SIG-M5 treated with dmso at 0.1 percent for 504 hours (cell line): ENCODE data around the gene EOLA2.
"Not testable (repeated sequence)": the region's sequence is repeated elsewhere in the genome, so short reads cannot be mapped to it uniquely, and the experiment has no call there.

Source experiments
- DNase-seq: peaks from one replicate; lab custom pipeline; 2025; ENCODE audit not compliant: unreplicated experiment; lab: John Stamatoyannopoulos, UW

The EOLA2 gene

GRCh38 chrX:149933547-149933946, 4.7 kb downstream of the EOLA2 start:
- not testable (repeated sequence) for DNase-seq

- DNase-seq: not testable (repeated sequence)
Observed at GRCh38 chrX:149932970-149933369, 5.3 kb downstream of the EOLA2 start.

GRCh38 chrX:149932150-149932549, 6.1 kb downstream of the EOLA2 start:
- not testable (repeated sequence) for DNase-seq

- DNase-seq: not testable (repeated sequence)
Observed at GRCh38 chrX:149931355-149931754, 6.9 kb downstream of the EOLA2 start.

GRCh38 chrX:149929400-149929799, 8.9 kb downstream of the EOLA2 start, which contains the start of gene HSFX4:
Gene HSFX4, plus strand, starts transcription at chrX:149929573. Its CDS starts 72 bp downstream, at chrX:149929645.
- DNase-seq: not testable (repeated sequence)

- not testable (repeated sequence) for DNase-seq
Observed at GRCh38 chrX:149928635-149929034, 9.7 kb downstream of the EOLA2 start.

- DNase-seq: not testable (repeated sequence)
Observed at GRCh38 chrX:149927964-149928258, 10.4 kb downstream of the EOLA2 start.

- not testable (repeated sequence) for DNase-seq
Observed at GRCh38 chrX:149927245-149927963, 10.9 kb downstream of the EOLA2 start.

GRCh38 chrX:149924434-149924833, 13.9 kb downstream of the EOLA2 start:
- not testable (repeated sequence) for DNase-seq

GRCh38 chrX:149923836-149924235, 14.5 kb downstream of the EOLA2 start:
- DNase-seq: not testable (repeated sequence)

GRCh38 chrX:149916745-149917392, 21.4 kb downstream of the EOLA2 start:
- DNase-seq: no peak

- DNase-seq: no peak
Observed at GRCh38 chrX:149910178-149910695, 28.1 kb downstream of the EOLA2 start.

GRCh38 chrX:149909324-149910177, 28.7 kb downstream of the EOLA2 start:
- DNase-seq: no peak

GRCh38 chrX:149908727-149909126, 29.6 kb downstream of the EOLA2 start:
- DNase-seq: no peak

GRCh38 chrX:149908308-149908707, 30.0 kb downstream of the EOLA2 start:
- DNase-seq: no peak

GRCh38 chrX:149903889-149904748, 34.2 kb downstream of the EOLA2 start:
- DNase-seq: no peak

GRCh38 chrX:149898554-149898953, 39.7 kb downstream of the EOLA2 start:
- DNase-seq: no peak

GRCh38 chrX:149890828-149891227, 47.5 kb downstream of the EOLA2 start:
- DNase-seq: not testable (repeated sequence)
